Superior temporal gyrus (tissue), 1 donor: ENCODE data around the gene YIPF2.
"Not testable (repeated sequence)": the region's sequence is repeated elsewhere in the genome, so short reads cannot be mapped to it uniquely, and the experiment has no call there.

Experiments
- DNase-seq: peaks from one replicate; pipeline ENCODE4 v3.0.0-alpha.2; 2016; ENCODE audit errors: extremely low spot score

Gene YIPF2

GRCh38 chr19:10911579-10912363, 16.7 kb downstream of the YIPF2 start:
- DNase-seq: no peak

GRCh38 chr19:10908380-10908960, 20.0 kb downstream of the YIPF2 start:
- no peak for DNase-seq

- no peak for DNase-seq
These were observed 20.5 kb downstream of the YIPF2 start for GRCh38 chr19:10907925-10908324.

GRCh38 chr19:10899151-10899653, 29.2 kb downstream of the YIPF2 start:
- no peak for DNase-seq

- DNase-seq: no peak
These were observed 29.8 kb downstream of the YIPF2 start for GRCh38 chr19:10898633-10899032.

GRCh38 chr19:10896851-10897526, 31.4 kb downstream of the YIPF2 start:
- no peak for DNase-seq

- DNase-seq: no peak
These were observed 32.5 kb downstream of the YIPF2 start for GRCh38 chr19:10895920-10896319.

- no peak for DNase-seq
These were observed 33.1 kb downstream of the YIPF2 start for GRCh38 chr19:10895363-10895762.

- DNase-seq: no peak
These were observed 33.6 kb downstream of the YIPF2 start for GRCh38 chr19:10894911-10895213.

GRCh38 chr19:10892256-10892655, 36.2 kb downstream of the YIPF2 start:
- DNase-seq: no peak

- DNase-seq: no peak
These were observed 36.9 kb downstream of the YIPF2 start for GRCh38 chr19:10891405-10892086.

- no peak for DNase-seq
These were observed 38.6 kb downstream of the YIPF2 start for GRCh38 chr19:10889880-10890279.

GRCh38 chr19:10888421-10888866, 40.0 kb downstream of the YIPF2 start:
- DNase-seq: no peak

GRCh38 chr19:10887616-10888367, 40.6 kb downstream of the YIPF2 start:
- DNase-seq: no peak

GRCh38 chr19:10885201-10886169, 43.0 kb downstream of the YIPF2 start:
- DNase-seq: no peak

- no peak for DNase-seq
These were observed 44.2 kb downstream of the YIPF2 start for GRCh38 chr19:10884274-10884673.

- no peak for DNase-seq
These were observed 46.4 kb downstream of the YIPF2 start for GRCh38 chr19:10882108-10882457.

GRCh38 chr19:10881403-10882107, 46.9 kb downstream of the YIPF2 start:
- DNase-seq: no peak

GRCh38 chr19:10878253-10878652, 50.2 kb downstream of the YIPF2 start:
- no peak for DNase-seq

GRCh38 chr19:10877608-10878007, 50.8 kb downstream of the YIPF2 start:
- not testable (repeated sequence) for DNase-seq
